ENCODE results near the gene ORC2. TPM values are rescaled to one million over a fixed set of nuclear protein-coding genes. Genes with fewer than 3 reads are reported as not detected.
"Not testable (repeated sequence)": the region's sequence is repeated elsewhere in the genome, so short reads cannot be mapped to it uniquely, and the experiment has no call there.

The ORC2 gene
- total RNA-seq, 1 donor from 2014 or later, result 28.2 TPM

GRCh38 chr2:200993097-200993496, 29.6 kb upstream of the ORC2 start:
- H3K36me3 Mint-ChIP-seq (ENCODE audit: unreplicated experiment), result no peaks in the 10 kb centered on the region
- H3K27ac Mint-ChIP-seq (ENCODE audit: unreplicated experiment), result peak overlapping the region; percentile 33
- H3K9me3 Mint-ChIP-seq (ENCODE audit: unreplicated experiment), result no peaks in the 10 kb centered on the region
- TF ChIP-seq, protein P1, sequence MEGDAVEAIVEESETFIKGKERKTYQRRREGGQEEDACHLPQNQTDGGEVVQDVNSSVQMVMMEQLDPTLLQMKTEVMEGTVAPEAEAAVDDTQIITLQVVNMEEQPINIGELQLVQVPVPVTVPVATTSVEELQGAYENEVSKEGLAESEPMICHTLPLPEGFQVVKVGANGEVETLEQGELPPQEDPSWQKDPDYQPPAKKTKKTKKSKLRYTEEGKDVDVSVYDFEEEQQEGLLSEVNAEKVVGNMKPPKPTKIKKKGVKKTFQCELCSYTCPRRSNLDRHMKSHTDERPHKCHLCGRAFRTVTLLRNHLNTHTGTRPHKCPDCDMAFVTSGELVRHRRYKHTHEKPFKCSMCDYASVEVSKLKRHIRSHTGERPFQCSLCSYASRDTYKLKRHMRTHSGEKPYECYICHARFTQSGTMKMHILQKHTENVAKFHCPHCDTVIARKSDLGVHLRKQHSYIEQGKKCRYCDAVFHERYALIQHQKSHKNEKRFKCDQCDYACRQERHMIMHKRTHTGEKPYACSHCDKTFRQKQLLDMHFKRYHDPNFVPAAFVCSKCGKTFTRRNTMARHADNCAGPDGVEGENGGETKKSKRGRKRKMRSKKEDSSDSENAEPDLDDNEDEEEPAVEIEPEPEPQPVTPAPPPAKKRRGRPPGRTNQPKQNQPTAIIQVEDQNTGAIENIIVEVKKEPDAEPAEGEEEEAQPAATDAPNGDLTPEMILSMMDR (IDR thresholded peaks at IDR 0.05; ENCODE audit: partially characterized antibody, unreplicated experiment), result no peak
- H3K27me3 Mint-ChIP-seq (ENCODE audit: unreplicated experiment), result no peaks in the 10 kb centered on the region
- no peak overlapping the region for H3K4me3 Mint-ChIP-seq (ENCODE audit: unreplicated experiment)
- DNase-seq, result no peak
- H3K4me1 Mint-ChIP-seq (ENCODE audit: low read depth, unreplicated experiment), result no peaks in the 10 kb centered on the region

DNA sequence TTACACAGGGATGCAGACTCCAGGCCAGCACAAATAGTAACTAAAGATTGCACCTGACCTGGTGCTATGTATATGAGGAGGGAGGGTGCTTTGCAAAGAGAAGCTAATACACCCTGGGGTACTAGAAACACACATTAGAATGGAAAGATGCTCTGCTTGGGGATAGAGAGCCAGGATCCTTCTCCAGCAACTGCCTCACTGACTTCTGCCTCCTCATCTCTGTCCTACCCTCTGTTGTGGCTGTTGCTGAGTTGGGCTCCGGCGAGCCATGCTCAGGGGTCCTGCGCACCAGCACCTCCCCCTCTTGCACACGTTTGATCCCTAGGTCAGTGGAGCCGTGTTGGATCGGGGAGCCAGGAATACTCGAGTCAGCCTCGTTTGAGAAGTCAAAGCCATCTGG, 23.7 kb upstream of the ORC2 start:
- no peak overlapping the region for H3K4me3 Mint-ChIP-seq (ENCODE audit: unreplicated experiment)
- H3K9me3 Mint-ChIP-seq (ENCODE audit: unreplicated experiment), result no peaks in the 10 kb centered on the region
- no peaks in the 10 kb centered on the region for H3K27me3 Mint-ChIP-seq (ENCODE audit: unreplicated experiment)
- no peaks in the 10 kb centered on the region for H3K36me3 Mint-ChIP-seq (ENCODE audit: unreplicated experiment)
- no peak overlapping the region for H3K27ac Mint-ChIP-seq (ENCODE audit: unreplicated experiment)
- TF ChIP-seq, protein P1 (IDR thresholded peaks at IDR 0.05; ENCODE audit: partially characterized antibody, unreplicated experiment), result no peak
- no peak for DNase-seq
- no peaks in the 10 kb centered on the region for H3K4me1 Mint-ChIP-seq (ENCODE audit: low read depth, unreplicated experiment)

GRCh38 chr2:200985799-200986198, 22.3 kb upstream of the ORC2 start:
- TF ChIP-seq, protein P1 (IDR thresholded peaks at IDR 0.05; ENCODE audit: partially characterized antibody, unreplicated experiment), result no peak
- H3K4me1 Mint-ChIP-seq (ENCODE audit: low read depth, unreplicated experiment), result no peaks in the 10 kb centered on the region
- DNase-seq, result no peak
- H3K36me3 Mint-ChIP-seq (ENCODE audit: unreplicated experiment), result no peaks in the 10 kb centered on the region
- peaks cover 1% of the 10 kb centered on the region for H3K9me3 Mint-ChIP-seq (ENCODE audit: unreplicated experiment)
- H3K4me3 Mint-ChIP-seq (ENCODE audit: unreplicated experiment), result no peak overlapping the region
- no peaks in the 10 kb centered on the region for H3K27me3 Mint-ChIP-seq (ENCODE audit: unreplicated experiment)
- H3K27ac Mint-ChIP-seq (ENCODE audit: unreplicated experiment), result peak overlapping the region; percentile 12

DNA sequence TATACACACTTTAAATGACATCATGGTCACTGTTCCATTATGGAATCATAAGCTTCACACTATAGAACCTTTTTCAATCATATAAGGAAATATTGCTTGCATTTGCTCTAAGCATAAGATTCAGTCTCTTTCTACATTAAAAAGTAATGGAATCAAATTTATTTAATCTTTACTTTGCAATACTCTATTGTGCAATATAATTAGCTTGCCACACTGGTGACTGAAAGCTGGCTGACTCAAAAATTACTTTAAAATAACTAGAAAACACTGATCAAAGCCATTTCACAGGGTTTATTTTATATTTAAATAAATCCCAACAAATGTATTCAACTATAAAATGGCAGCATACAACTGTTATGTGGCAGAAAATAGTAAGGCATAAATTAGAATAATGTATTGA, 13.2 kb upstream of the ORC2 start:
- Mint-ChIP-seq H3K4me1 (ENCODE audit: low read depth, unreplicated experiment) (no peaks in the 10 kb centered on the region), H3K4me3 (ENCODE audit: unreplicated experiment) (no peak overlapping the region), H3K27me3 (ENCODE audit: unreplicated experiment) (no peaks in the 10 kb centered on the region), H3K27ac (ENCODE audit: unreplicated experiment) (no peak overlapping the region), H3K36me3 (ENCODE audit: unreplicated experiment) (no peaks in the 10 kb centered on the region), H3K9me3 (ENCODE audit: unreplicated experiment) (peaks cover 1% of the 10 kb centered on the region)
- no peak for DNase-seq
- TF ChIP-seq, protein P1 (IDR thresholded peaks at IDR 0.05; ENCODE audit: partially characterized antibody, unreplicated experiment), result no peak

DNA sequence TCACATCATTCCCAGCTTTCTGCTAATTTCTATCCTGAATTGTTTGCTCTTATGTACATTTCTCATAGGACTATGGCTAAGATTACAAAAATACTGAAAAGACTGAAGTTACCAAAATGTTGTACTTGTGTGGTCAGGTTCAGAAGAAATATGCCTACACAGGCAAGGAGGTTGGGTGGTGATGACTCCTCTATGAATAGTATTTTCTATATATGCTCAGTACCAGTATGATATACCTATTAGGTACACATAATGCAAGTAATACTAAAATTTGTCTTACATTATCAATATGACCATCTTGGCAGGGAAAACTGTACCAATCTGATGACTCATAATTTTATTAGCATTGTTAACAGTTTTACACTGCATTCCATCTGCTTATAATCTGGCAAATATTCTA, 12.2 kb upstream of the ORC2 start:
- no peaks in the 10 kb centered on the region for H3K4me1 Mint-ChIP-seq (ENCODE audit: low read depth, unreplicated experiment)
- no peaks in the 10 kb centered on the region for H3K27me3 Mint-ChIP-seq (ENCODE audit: unreplicated experiment)
- no peak overlapping the region for H3K27ac Mint-ChIP-seq (ENCODE audit: unreplicated experiment)
- TF ChIP-seq, protein P1 (IDR thresholded peaks at IDR 0.05; ENCODE audit: partially characterized antibody, unreplicated experiment), result no peak
- no peak for DNase-seq
- H3K9me3 Mint-ChIP-seq (ENCODE audit: unreplicated experiment), result no peaks in the 10 kb centered on the region
- no peaks in the 10 kb centered on the region for H3K36me3 Mint-ChIP-seq (ENCODE audit: unreplicated experiment)
- H3K4me3 Mint-ChIP-seq (ENCODE audit: unreplicated experiment), result no peak overlapping the region

GRCh38 chr2:200970057-200970456, 6.6 kb upstream of the ORC2 start:
- H3K36me3 Mint-ChIP-seq (ENCODE audit: unreplicated experiment); H3K27me3 Mint-ChIP-seq (ENCODE audit: unreplicated experiment); H3K9me3 Mint-ChIP-seq (ENCODE audit: unreplicated experiment); H3K27ac Mint-ChIP-seq (ENCODE audit: unreplicated experiment); DNase-seq; H3K4me1 Mint-ChIP-seq (ENCODE audit: low read depth, unreplicated experiment); H3K4me3 Mint-ChIP-seq (ENCODE audit: unreplicated experiment): not testable (repeated sequence)

Measured in glutamatergic neuron (in vitro differentiated cells).